HuH-7.5 (cell line): ENCODE results near the gene EFNB1.

ENCODE experiments used
- DNase-seq: peaks from one replicate; pipeline ENCODE4 v3.0.0; 2011; ENCODE audit warnings: low spot score

Gene EFNB1

GRCh38 chrX:68889249-68889648 is 60.4 kb downstream of the EFNB1 start:
- no peak for DNase-seq
